ENCODE data around the gene OGFR. TPM values are rescaled to one million over a fixed set of nuclear protein-coding genes. Genes with fewer than 3 reads are reported as not detected.
A peak's percentile ranks its signal among the peaks of the same experiment; 100 is the strongest.

The OGFR gene
- total and polyA plus RNA-seq, 2 donors (not counting 1 experiment from before 2014, with no cell fraction given) = 71.7 to 102 TPM

DNA sequence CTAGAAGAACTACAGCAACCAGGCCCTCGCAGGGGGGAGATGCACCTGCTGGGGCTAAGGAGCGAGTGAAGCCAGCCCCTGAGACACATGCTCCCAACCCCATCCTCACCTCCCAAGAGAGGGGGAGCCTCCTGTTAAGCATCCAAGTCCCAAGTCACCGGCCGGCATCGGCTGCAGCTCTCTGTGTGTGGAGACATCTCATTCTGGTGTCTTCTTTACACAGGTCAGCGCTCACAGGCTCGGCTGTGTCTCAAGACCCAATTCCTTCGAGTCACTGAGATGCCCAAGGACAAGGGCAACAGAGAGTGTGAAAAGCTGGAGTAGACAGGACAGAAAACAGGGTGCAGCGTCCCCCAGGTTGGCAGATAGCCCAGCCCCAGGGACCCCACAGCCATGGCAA lies 29.4 kb upstream of the OGFR start:
- Mint-ChIP-seq H3K4me3 (peak overlapping the region; percentile 32), H3K27ac (no peak overlapping the region), H3K9me3 (ENCODE audit: insufficient read depth) (no peaks in the 10 kb centered on the region), H3K27me3 (no peaks in the 10 kb centered on the region), H3K4me1 (peaks cover 25% of the 10 kb centered on the region)
- Histone ChIP-seq H4K20me1 (ENCODE audit: control insufficient read depth, insufficient read depth, low read length, poor library complexity, severe bottlenecking) (no peaks in the 10 kb centered on the region), H3K27me3 (replicated peaks in 1 of 4; ENCODE audit: control extremely low read depth in 1 of 4, control insufficient read depth in 3 of 4, insufficient read depth in 4 of 4, low read length in 3 of 4) (no peaks in the 10 kb centered on the region), H3K27ac (ENCODE audit: low read length in 2 of 2) (no peak overlapping the region), H3K4me3 (ENCODE audit: control extremely low read depth in 1 of 5, extremely low read depth in 1 of 5, insufficient read depth in 1 of 5, low read depth in 2 of 5, low read length in 4 of 5) (no peak overlapping the region), H3K4me1 (ENCODE audit: control insufficient read depth in 2 of 2, insufficient read depth in 2 of 2, low read length in 2 of 2) (peaks cover 17 to 25% of the 10 kb centered on the region in 2 donors), H3K36me3 (replicated peaks in 1 of 2; ENCODE audit: control extremely low read depth in 1 of 2, control insufficient read depth in 1 of 2, extremely low read depth in 1 of 2, insufficient read depth in 2 of 2, low read length in 1 of 2) (no peaks in the 10 kb centered on the region), H3K79me2 (ENCODE audit: control insufficient read depth, insufficient read depth, low read length) (no peaks in the 10 kb centered on the region), H2AFZ (ENCODE audit: insufficient read depth, low read depth, low read length, poor library complexity, severe bottlenecking) (no peak overlapping the region), H3K4me2 (replicated peaks; ENCODE audit: low read depth, low read length, poor library complexity, severe bottlenecking) (no peak overlapping the region), H3K9ac (ENCODE audit: low read length) (no peak overlapping the region), H3K9me3 (ENCODE audit: control extremely low read depth in 1 of 3, control insufficient read depth in 2 of 3, insufficient read depth in 1 of 3, low read length in 2 of 3) (peaks cover 0 to 20% (median 0%) of the 10 kb centered on the region in 3 donors)
- ATAC-seq (ENCODE audit: low read depth) (no peak), DNase-seq (no peak)
- ChIA-PET CTCF (no interaction called here), POLR2A (no interaction called here)
- intact Hi-C loops (cut with micrococcal nuclease) = no loop called here
- 92% methylated on average over 9 of the region's 9 CpGs for WGBS (ENCODE audit: insufficient coverage)
- TF ChIP-seq, protein P1, sequence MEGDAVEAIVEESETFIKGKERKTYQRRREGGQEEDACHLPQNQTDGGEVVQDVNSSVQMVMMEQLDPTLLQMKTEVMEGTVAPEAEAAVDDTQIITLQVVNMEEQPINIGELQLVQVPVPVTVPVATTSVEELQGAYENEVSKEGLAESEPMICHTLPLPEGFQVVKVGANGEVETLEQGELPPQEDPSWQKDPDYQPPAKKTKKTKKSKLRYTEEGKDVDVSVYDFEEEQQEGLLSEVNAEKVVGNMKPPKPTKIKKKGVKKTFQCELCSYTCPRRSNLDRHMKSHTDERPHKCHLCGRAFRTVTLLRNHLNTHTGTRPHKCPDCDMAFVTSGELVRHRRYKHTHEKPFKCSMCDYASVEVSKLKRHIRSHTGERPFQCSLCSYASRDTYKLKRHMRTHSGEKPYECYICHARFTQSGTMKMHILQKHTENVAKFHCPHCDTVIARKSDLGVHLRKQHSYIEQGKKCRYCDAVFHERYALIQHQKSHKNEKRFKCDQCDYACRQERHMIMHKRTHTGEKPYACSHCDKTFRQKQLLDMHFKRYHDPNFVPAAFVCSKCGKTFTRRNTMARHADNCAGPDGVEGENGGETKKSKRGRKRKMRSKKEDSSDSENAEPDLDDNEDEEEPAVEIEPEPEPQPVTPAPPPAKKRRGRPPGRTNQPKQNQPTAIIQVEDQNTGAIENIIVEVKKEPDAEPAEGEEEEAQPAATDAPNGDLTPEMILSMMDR (IDR thresholded peaks at IDR 0.05) = no peak
- TF ChIP-seq EZH2 (IDR thresholded peaks at IDR 0.05; ENCODE audit: borderline replicate concordance, insufficient read depth, low read depth, low read length, poor library complexity, severe bottlenecking) = no peak

DNA sequence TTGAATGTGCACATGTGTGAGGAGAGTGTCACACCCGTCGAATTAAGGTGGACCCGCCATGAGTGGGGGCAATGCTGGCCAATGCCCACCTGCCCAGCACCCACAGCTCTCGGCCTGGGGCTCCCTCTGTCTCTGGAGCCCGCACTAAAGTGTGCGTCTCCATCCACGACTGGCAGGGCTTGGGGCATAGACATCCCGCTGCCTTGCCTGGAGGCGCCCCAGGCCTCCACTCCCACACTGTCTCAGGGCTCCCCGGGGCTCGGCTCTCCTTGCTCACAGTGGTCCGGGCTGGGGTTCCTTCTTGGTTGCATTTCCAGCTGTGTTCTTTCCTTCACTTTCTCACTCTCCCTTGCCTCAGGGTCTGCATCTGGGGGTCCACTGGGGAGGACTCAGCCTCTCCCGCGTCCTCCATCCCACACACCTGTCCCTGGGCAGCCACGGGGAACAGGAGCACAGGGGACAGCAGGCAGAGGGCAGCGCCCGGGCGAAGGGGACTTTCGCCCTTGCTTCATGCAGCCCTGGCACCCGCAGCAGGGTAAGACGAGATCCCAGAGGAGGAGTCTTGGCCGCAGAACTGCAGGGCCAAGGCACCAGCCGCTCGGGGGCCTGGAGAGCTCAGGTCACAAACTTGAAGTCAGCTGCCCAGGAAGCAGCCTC lies 28.5 kb upstream of the OGFR start:
- H3K27me3 Mint-ChIP-seq = no peaks in the 10 kb centered on the region
- H3K4me1 Mint-ChIP-seq = peaks cover 25% of the 10 kb centered on the region
- WGBS (ENCODE audit: insufficient coverage) = 94% methylated on average over 23 of the region's 24 CpGs
- ATAC-seq (ENCODE audit: low read depth) (no peak), DNase-seq (no peak)
- Histone ChIP-seq H3K79me2 (ENCODE audit: control insufficient read depth, insufficient read depth, low read length) (no peaks in the 10 kb centered on the region), H3K4me3 (ENCODE audit: control extremely low read depth in 1 of 5, extremely low read depth in 1 of 5, insufficient read depth in 1 of 5, low read depth in 2 of 5, low read length in 4 of 5) (peak overlapping the region in 2 of 5 experiments; percentile 17 to 19), H3K9ac (ENCODE audit: low read length) (peak overlapping the region; percentile 5), H2AFZ (ENCODE audit: insufficient read depth, low read depth, low read length, poor library complexity, severe bottlenecking) (peak overlapping the region; percentile 52), H3K36me3 (replicated peaks in 1 of 2; ENCODE audit: control extremely low read depth in 1 of 2, control insufficient read depth in 1 of 2, extremely low read depth in 1 of 2, insufficient read depth in 2 of 2, low read length in 1 of 2) (no peaks in the 10 kb centered on the region), H3K27ac (ENCODE audit: low read length in 2 of 2) (peak overlapping the region; percentile 65 to 69), H4K20me1 (ENCODE audit: control insufficient read depth, insufficient read depth, low read length, poor library complexity, severe bottlenecking) (no peaks in the 10 kb centered on the region), H3K4me1 (ENCODE audit: control insufficient read depth in 2 of 2, insufficient read depth in 2 of 2, low read length in 2 of 2) (peaks cover 17 to 25% of the 10 kb centered on the region in 2 donors), H3K9me3 (ENCODE audit: control extremely low read depth in 1 of 3, control insufficient read depth in 2 of 3, insufficient read depth in 1 of 3, low read length in 2 of 3) (peaks cover 0 to 20% (median 0%) of the 10 kb centered on the region in 3 donors), H3K4me2 (replicated peaks; ENCODE audit: low read depth, low read length, poor library complexity, severe bottlenecking) (peak overlapping the region; percentile 59), H3K27me3 (replicated peaks in 1 of 4; ENCODE audit: control extremely low read depth in 1 of 4, control insufficient read depth in 3 of 4, insufficient read depth in 4 of 4, low read length in 3 of 4) (no peaks in the 10 kb centered on the region)
- ChIA-PET CTCF (no interaction called here), POLR2A (no interaction called here)
- TF ChIP-seq, protein P1 (IDR thresholded peaks at IDR 0.05) = no peak
- TF ChIP-seq EZH2 (IDR thresholded peaks at IDR 0.05; ENCODE audit: borderline replicate concordance, insufficient read depth, low read depth, low read length, poor library complexity, severe bottlenecking) = no peak
- no peaks in the 10 kb centered on the region for H3K9me3 Mint-ChIP-seq (ENCODE audit: insufficient read depth)
- peak overlapping the region; percentile 50 for H3K4me3 Mint-ChIP-seq
- intact Hi-C loops (cut with micrococcal nuclease) = no loop called here
- H3K27ac Mint-ChIP-seq = peak overlapping the region; percentile 71

All from B cell (primary cell).